Subcutaneous adipose tissue (tissue), 4 donors: Measurements from ENCODE around the gene ADAM11. TPM values are rescaled to one million over a fixed set of nuclear protein-coding genes. Genes with fewer than 3 reads are reported as not detected.

ENCODE experiments used
- CTCF ChIP-seq: fragments of 450-650 bp; IDR thresholded peaks from one replicate; pipeline ENCODE4 v1.5.1; 2016; ENCODE audit warnings: low read depth, mild to moderate bottlenecking, control low read depth, antibody characterized with exemption, moderate library complexity
- total RNA-seq, 4 donors: library from RNA; depleted of rRNA; stranded (reverse); fragments of >200 nt; gene quantifications; one replicate each; pipeline ENCODE4 v1.1.0, GENCODE V29; 2016

ADAM11 gene
- total RNA-seq, 4 donors from 2014 or later, result 0.17 to 0.88 (median 0.57) TPM; not detected in 1

GRCh38 chr17:44751806-44752205 is 7.0 kb upstream of the ADAM11 start:
- no peak for TF ChIP-seq CTCF

GRCh38 chr17:44752953-44753861 is 5.6 kb upstream of the ADAM11 start:
- TF ChIP-seq CTCF, result no peak

- TF ChIP-seq CTCF, result no peak
These were observed 4.5 kb upstream of the ADAM11 start for GRCh38 chr17:44754276-44754675.

GRCh38 chr17:44757045-44757917 is 1.5 kb upstream of the ADAM11 start:
- TF ChIP-seq CTCF, result no peak

GRCh38 chr17:44757918-44758413 is 822 bp upstream of the ADAM11 start:
- no peak for TF ChIP-seq CTCF

- no peak for TF ChIP-seq CTCF
These were observed 513 bp downstream of the ADAM11 start for GRCh38 chr17:44759086-44759915.
